Suprapubic skin (tissue), 4 donors: ENCODE measurements around the gene NCOA5. TPM values are rescaled to one million over a fixed set of nuclear protein-coding genes. Genes with fewer than 3 reads are reported as not detected.

Experiments used
- DNase-seq, 2 donors: peaks; one replicate each; pipeline ENCODE4 v3.0.0-alpha.2; 2019; ENCODE audit warnings: low spot score in 2 of 2
- H3K27ac ChIP-seq: fragments of 200-600 bp; sonication (generic); one replicate; pipeline ENCODE4 v1.5.1; 2019
- H3K27me3 ChIP-seq: fragments of 200-600 bp; sonication (generic); one replicate; pipeline ENCODE4 v1.5.1; 2019
- H3K36me3 ChIP-seq: fragments of 200-600 bp; sonication (generic); one replicate; pipeline ENCODE4 v1.5.1; 2019
- H3K4me1 ChIP-seq: fragments of 200-600 bp; sonication (generic); one replicate; pipeline ENCODE4 v1.5.1; 2019
- H3K4me3 ChIP-seq: fragments of 200-600 bp; sonication (generic); one replicate; pipeline ENCODE4 v1.5.1; 2019; ENCODE audit warnings: mild to moderate bottlenecking
- H3K9me3 ChIP-seq: fragments of 200-600 bp; sonication (generic); one replicate; pipeline ENCODE4 v1.5.1; 2019
- EP300 ChIP-seq: sonication (generic); formaldehyde crosslinking; IDR thresholded peaks from one replicate; pipeline ENCODE4 v1.6.1; 2017; ENCODE audit warnings: antibody characterized with exemption
- POLR2A ChIP-seq, 2 donors: fragments of 450-650 bp; IDR thresholded peaks; one replicate each; pipeline ENCODE4 v1.6.1; 2017; ENCODE audit warnings: antibody characterized with exemption in 2 of 2, mild to moderate bottlenecking in 2 of 2, moderate library complexity in 2 of 2
- POLR2AphosphoS5 ChIP-seq, 3 donors: sonication (generic); formaldehyde crosslinking; IDR thresholded peaks; one replicate each; pipeline ENCODE4 v1.6.1; 2017; ENCODE audit warnings: antibody characterized with exemption in 3 of 3
- whole genome bisulfite sequencing: methylation state at CpG from one replicate; pipeline ENCODE4 v1.1.5; 2018; 5-methylcytosine and 5-hydroxymethylcytosine counted together
- total RNA-seq, 4 donors: library from RNA; depleted of rRNA; stranded (reverse); fragments of >200 nt; gene quantifications; one replicate each; pipeline ENCODE4 v1.1.0, GENCODE V29; 2016
- TF ChIP-seq, protein P1 (sequence below), 2 donors: fragments of 200-600 bp in 1 of 2; fragments of 450-650 bp in 1 of 2; sonication (generic) in 1 of 2; IDR thresholded peaks; one replicate each; pipeline ENCODE4 v1.5.1; 2016 to 2019; ENCODE audit warnings: antibody characterized with exemption in 2 of 2, mild to moderate bottlenecking in 1 of 2, moderate library complexity in 1 of 2

The NCOA5 gene
- total RNA-seq, 4 donors from 2014 or later = 23.2 to 30.1 (median 25.2) TPM

DNA sequence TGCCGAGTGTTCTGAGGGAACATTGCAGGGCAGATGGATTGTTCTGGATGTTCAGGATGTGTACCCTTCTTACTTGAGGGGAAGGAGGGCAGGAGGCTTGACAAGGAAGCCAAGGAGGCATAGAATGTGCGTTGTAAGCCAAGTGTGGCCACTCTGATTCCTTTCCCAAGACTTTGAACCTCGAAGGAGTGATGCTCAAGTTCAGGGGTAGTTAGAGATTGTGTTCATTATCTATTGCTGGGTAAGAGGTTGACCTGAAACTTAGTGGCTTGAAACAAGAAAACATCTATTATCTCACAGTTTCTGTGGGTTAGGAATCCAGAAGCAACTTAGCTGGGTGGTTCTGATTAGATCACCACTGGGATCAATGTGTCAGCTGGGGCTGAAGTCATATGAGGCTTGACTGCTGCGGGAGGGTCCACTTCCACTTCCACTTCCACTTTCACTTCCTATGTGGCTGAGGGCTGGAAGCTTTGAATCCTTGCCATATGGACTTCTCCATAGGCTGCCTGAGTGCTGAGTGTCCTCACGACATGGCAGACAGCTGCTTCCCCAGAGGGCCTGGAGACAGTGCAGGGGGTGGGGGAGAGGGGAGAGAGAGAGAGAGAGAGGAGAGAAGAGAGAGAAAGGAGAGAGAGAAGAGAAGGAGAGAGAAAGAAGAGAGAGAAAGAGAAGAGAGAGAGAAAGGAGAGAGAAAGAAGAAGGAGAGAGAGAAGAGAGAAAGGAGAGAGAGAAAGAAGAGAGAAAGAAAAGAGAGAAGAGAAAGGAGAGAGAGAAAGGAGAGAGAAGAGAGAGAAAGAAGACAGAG, 21.5 kb upstream of the NCOA5 start:
- H3K27me3 ChIP-seq = peaks cover 12% of the 10 kb centered on the region
- no peak overlapping the region for H3K27ac ChIP-seq
- WGBS = 50% methylated on average over 5 of the region's 5 CpGs
- H3K36me3 ChIP-seq = no peaks in the 10 kb centered on the region
- no peaks in the 10 kb centered on the region for H3K4me1 ChIP-seq
- H3K4me3 ChIP-seq = no peak overlapping the region
- DNase-seq = no peak
- TF ChIP-seq POLR2AphosphoS5 (IDR thresholded peaks at IDR 0.05) (no peak), EP300 (no peak), POLR2A (IDR thresholded peaks at IDR 0.05) (no peak)
- TF ChIP-seq, protein P1, sequence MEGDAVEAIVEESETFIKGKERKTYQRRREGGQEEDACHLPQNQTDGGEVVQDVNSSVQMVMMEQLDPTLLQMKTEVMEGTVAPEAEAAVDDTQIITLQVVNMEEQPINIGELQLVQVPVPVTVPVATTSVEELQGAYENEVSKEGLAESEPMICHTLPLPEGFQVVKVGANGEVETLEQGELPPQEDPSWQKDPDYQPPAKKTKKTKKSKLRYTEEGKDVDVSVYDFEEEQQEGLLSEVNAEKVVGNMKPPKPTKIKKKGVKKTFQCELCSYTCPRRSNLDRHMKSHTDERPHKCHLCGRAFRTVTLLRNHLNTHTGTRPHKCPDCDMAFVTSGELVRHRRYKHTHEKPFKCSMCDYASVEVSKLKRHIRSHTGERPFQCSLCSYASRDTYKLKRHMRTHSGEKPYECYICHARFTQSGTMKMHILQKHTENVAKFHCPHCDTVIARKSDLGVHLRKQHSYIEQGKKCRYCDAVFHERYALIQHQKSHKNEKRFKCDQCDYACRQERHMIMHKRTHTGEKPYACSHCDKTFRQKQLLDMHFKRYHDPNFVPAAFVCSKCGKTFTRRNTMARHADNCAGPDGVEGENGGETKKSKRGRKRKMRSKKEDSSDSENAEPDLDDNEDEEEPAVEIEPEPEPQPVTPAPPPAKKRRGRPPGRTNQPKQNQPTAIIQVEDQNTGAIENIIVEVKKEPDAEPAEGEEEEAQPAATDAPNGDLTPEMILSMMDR (IDR thresholded peaks at IDR 0.05) = no peak
- H3K9me3 ChIP-seq = no peaks in the 10 kb centered on the region

DNA sequence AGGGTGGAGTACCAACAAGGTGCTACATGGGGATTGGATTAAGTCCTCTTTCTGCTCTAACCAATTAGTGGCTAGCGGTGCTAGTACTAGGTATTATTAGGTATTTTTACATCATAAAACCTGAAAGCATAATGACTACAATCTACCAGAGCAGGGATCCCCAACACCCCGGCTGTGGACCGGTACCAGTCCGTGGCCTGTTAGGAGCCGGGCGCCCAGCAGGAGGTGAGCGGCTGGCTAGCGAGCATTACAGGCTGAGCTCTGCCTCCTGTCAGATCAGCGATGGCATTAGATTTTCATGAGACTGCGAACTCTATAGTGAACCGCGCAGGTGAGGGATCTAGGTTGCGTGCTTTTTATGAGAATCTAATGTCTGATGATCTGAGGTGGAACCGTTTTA, 19.2 kb upstream of the NCOA5 start:
- TF ChIP-seq POLR2A (IDR thresholded peaks at IDR 0.05) (no peak), EP300 (no peak), POLR2AphosphoS5 (IDR thresholded peaks at IDR 0.05) (no peak)
- TF ChIP-seq, protein P1 (IDR thresholded peaks at IDR 0.05) = no peak
- WGBS = 88% methylated on average over 14 of the region's 14 CpGs
- Histone ChIP-seq H3K4me1 (no peaks in the 10 kb centered on the region), H3K4me3 (no peak overlapping the region), H3K36me3 (no peaks in the 10 kb centered on the region), H3K27ac (no peak overlapping the region), H3K27me3 (peaks cover 18% of the 10 kb centered on the region), H3K9me3 (no peaks in the 10 kb centered on the region)
- no peak for DNase-seq

DNA sequence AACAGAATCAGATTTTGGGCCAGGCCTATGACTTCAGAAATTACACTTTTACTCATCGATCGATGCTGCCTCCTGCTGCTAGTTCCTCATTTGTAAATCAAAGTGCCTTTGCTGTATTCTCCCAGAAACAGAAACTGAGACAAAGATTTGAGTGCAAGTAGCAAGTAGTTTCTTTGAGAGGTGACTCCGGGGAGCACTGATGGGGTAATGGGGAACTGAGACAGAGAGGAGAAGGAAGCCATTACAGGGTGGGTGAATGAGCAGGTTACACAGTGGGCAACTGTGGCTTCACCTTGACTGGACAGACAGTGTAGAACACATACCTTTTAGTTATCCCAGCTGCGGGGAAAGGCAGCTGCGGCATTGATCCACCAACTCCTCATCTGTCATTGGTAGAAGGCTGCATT, 18.7 kb upstream of the NCOA5 start:
- H3K27ac ChIP-seq = no peak overlapping the region
- TF ChIP-seq POLR2A (IDR thresholded peaks at IDR 0.05) (no peak), POLR2AphosphoS5 (IDR thresholded peaks at IDR 0.05) (no peak), EP300 (no peak)
- TF ChIP-seq, protein P1 (IDR thresholded peaks at IDR 0.05) = no peak
- H3K9me3 ChIP-seq = no peaks in the 10 kb centered on the region
- H3K4me3 ChIP-seq = no peak overlapping the region
- 72% methylated on average over 5 of the region's 5 CpGs for WGBS
- no peak for DNase-seq
- peaks cover 18% of the 10 kb centered on the region for H3K27me3 ChIP-seq
- H3K4me1 ChIP-seq = no peaks in the 10 kb centered on the region
- H3K36me3 ChIP-seq = no peaks in the 10 kb centered on the region

DNA sequence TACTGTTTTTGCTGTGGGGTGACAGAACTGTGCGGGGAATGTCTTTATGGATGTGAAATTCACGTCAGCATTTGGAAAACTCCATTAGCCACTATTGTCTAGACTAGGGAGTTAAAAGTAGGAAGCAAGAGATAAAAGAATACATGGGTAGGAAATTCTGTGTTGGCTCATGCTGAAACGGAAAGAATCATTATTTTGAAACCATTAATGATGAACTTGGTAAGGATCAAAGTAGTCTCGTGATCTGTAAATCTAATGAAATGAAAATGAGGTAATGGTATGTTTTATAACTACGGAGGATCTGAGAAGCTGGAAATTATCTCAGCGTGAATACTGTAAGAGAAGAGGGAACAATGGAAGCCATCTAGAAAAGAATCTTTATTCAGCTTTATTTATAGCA, 17.3 kb upstream of the NCOA5 start:
- Histone ChIP-seq H3K9me3 (no peaks in the 10 kb centered on the region), H3K27me3 (peaks cover 24% of the 10 kb centered on the region), H3K4me3 (no peak overlapping the region), H3K36me3 (no peaks in the 10 kb centered on the region), H3K27ac (no peak overlapping the region), H3K4me1 (no peaks in the 10 kb centered on the region)
- TF ChIP-seq, protein P1 (IDR thresholded peaks at IDR 0.05) = no peak
- TF ChIP-seq POLR2A (IDR thresholded peaks at IDR 0.05) (no peak), POLR2AphosphoS5 (IDR thresholded peaks at IDR 0.05) (no peak), EP300 (no peak)
- 61% methylated on average over 6 of the region's 6 CpGs for WGBS
- DNase-seq = no peak

DNA sequence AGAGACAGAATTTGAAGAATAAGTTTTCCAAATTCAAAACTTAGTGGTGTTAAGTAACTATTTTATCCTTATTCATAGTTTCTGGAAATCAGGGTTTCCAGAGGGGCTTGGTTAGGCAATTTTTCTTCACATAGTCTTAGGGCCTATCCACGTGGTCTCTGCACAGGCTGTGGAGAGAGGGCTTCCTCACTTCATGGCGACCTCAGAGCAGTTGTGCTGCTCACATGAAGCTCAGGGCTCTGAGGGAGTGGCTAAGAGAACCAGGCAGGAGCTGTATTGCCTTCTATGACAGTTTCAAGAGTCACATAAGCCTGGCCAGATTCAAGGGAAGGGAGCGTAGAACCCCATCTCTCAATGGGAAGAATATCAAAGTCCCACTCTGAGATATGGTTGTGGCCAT, 14.5 kb upstream of the NCOA5 start:
- no peaks in the 10 kb centered on the region for H3K4me1 ChIP-seq
- 90% methylated on average over 3 of the region's 3 CpGs for WGBS
- no peak overlapping the region for H3K27ac ChIP-seq
- H3K4me3 ChIP-seq = no peak overlapping the region
- peaks cover 47% of the 10 kb centered on the region for H3K27me3 ChIP-seq
- TF ChIP-seq EP300 = no peak
- TF ChIP-seq POLR2AphosphoS5 (IDR thresholded peaks at IDR 0.05) = no peak
- TF ChIP-seq POLR2A (IDR thresholded peaks at IDR 0.05) = no peak
- TF ChIP-seq, protein P1 (IDR thresholded peaks at IDR 0.05) = no peak
- no peaks in the 10 kb centered on the region for H3K9me3 ChIP-seq
- no peak for DNase-seq
- H3K36me3 ChIP-seq = no peaks in the 10 kb centered on the region
